ENCODE measurements around the gene SLC7A8.
A peak's percentile ranks its signal among the peaks of the same experiment; 100 is the strongest.

The SLC7A8 gene

DNA sequence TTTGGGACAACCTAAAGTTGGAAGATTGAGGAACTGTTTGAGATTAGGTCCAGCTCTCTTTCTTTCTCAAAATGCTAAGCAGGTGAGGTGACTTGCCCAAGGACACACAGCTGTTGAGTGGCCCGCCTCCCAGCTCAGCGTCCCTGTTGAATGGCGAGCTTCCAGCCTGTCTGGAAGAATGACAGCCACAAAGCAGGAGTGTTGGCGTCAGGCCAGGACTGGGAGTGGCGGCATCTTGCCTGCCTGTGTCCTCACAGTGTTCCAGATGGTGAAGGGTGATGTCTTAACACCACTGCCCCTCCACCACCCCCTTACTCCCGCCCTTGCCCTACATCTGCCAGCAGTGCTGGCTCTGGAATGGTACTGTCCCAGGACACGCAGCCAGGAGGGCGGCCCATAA, 60.0 kb downstream of the SLC7A8 start:
- no peak overlapping the region for H3K4me3 ChIP-seq (ENCODE audit: low read depth in 1 of 2, low read length in 2 of 2)
- TF ChIP-seq, protein P1, sequence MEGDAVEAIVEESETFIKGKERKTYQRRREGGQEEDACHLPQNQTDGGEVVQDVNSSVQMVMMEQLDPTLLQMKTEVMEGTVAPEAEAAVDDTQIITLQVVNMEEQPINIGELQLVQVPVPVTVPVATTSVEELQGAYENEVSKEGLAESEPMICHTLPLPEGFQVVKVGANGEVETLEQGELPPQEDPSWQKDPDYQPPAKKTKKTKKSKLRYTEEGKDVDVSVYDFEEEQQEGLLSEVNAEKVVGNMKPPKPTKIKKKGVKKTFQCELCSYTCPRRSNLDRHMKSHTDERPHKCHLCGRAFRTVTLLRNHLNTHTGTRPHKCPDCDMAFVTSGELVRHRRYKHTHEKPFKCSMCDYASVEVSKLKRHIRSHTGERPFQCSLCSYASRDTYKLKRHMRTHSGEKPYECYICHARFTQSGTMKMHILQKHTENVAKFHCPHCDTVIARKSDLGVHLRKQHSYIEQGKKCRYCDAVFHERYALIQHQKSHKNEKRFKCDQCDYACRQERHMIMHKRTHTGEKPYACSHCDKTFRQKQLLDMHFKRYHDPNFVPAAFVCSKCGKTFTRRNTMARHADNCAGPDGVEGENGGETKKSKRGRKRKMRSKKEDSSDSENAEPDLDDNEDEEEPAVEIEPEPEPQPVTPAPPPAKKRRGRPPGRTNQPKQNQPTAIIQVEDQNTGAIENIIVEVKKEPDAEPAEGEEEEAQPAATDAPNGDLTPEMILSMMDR (IDR thresholded peaks at IDR 0.05; ENCODE audit: borderline replicate concordance, extremely low read depth, low read length, poor library complexity, severe bottlenecking) = no peak
- TF ChIP-seq EZH2 (IDR thresholded peaks at IDR 0.05; ENCODE audit: borderline replicate concordance, low read depth, low read length, severe bottlenecking) = no peak
- H3K79me2 ChIP-seq (ENCODE audit: insufficient read depth, low read length) = no peaks in the 10 kb centered on the region
- H3K9me3 ChIP-seq (ENCODE audit: insufficient read depth, low read length, severe bottlenecking) = no peaks in the 10 kb centered on the region
- H2AFZ ChIP-seq (ENCODE audit: low read depth, low read length) = no peak overlapping the region
- no peaks in the 10 kb centered on the region; the same call in 1 of the 2 replicates for H4K20me1 ChIP-seq (ENCODE audit: insufficient read depth, low read length)
- H3K4me1 ChIP-seq (ENCODE audit: insufficient read depth, low read length) = peaks cover 5% of the 10 kb centered on the region; the same call in 1 of the 2 replicates
- no peaks in the 10 kb centered on the region for H3K36me3 ChIP-seq (ENCODE audit: insufficient read depth, low read length)
- H3K9ac ChIP-seq (ENCODE audit: low read depth, low read length) = no peak overlapping the region
- no peak overlapping the region for H3K4me2 ChIP-seq (ENCODE audit: insufficient read depth, low read length)
- H3K27me3 ChIP-seq (ENCODE audit: insufficient read depth, low read length, poor library complexity) = peaks cover 33% of the 10 kb centered on the region
- DNase-seq (no peak), ATAC-seq (ENCODE audit: insufficient read depth, low read depth) (no peak)
- H3K27ac ChIP-seq (ENCODE audit: low read length) = no peak overlapping the region

DNA sequence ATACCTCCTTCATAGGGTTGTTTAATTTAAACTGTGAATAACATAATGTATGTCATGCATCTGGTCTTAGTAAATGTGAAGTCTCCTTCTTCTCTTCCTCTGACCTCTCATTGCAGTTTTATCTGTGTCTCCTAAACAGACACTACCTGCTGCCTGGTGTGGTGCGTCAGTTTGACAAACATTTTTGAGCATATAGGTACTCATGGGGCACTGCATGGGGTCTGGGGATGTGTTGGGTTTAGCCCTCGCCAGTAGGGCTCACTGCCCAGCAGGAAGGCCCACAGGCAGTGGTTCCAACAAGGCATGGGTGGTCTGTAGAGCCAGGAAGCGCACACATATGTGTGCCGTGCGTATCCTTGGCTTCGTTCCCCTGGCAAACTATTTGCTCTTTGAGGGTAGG, 61.4 kb downstream of the SLC7A8 start:
- H3K36me3 ChIP-seq (ENCODE audit: insufficient read depth, low read length) = no peaks in the 10 kb centered on the region
- DNase-seq (no peak), ATAC-seq (ENCODE audit: insufficient read depth, low read depth) (no peak)
- peaks cover 27% of the 10 kb centered on the region for H3K27me3 ChIP-seq (ENCODE audit: insufficient read depth, low read length, poor library complexity)
- H3K79me2 ChIP-seq (ENCODE audit: insufficient read depth, low read length) = no peaks in the 10 kb centered on the region
- H3K4me1 ChIP-seq (ENCODE audit: insufficient read depth, low read length) = peaks cover 5% of the 10 kb centered on the region; the same call in 1 of the 2 replicates
- H2AFZ ChIP-seq (ENCODE audit: low read depth, low read length) = no peak overlapping the region
- no peak for TF ChIP-seq EZH2 (IDR thresholded peaks at IDR 0.05; ENCODE audit: borderline replicate concordance, low read depth, low read length, severe bottlenecking)
- TF ChIP-seq, protein P1 (IDR thresholded peaks at IDR 0.05; ENCODE audit: borderline replicate concordance, extremely low read depth, low read length, poor library complexity, severe bottlenecking) = no peak
- H4K20me1 ChIP-seq (ENCODE audit: insufficient read depth, low read length) = no peaks in the 10 kb centered on the region; the same call in 1 of the 2 replicates
- H3K9me3 ChIP-seq (ENCODE audit: insufficient read depth, low read length, severe bottlenecking) = no peaks in the 10 kb centered on the region
- H3K9ac ChIP-seq (ENCODE audit: low read depth, low read length) = no peak overlapping the region
- no peak overlapping the region for H3K4me3 ChIP-seq (ENCODE audit: low read depth in 1 of 2, low read length in 2 of 2)
- no peak overlapping the region for H3K4me2 ChIP-seq (ENCODE audit: insufficient read depth, low read length)
- H3K27ac ChIP-seq (ENCODE audit: low read length) = no peak overlapping the region

DNA sequence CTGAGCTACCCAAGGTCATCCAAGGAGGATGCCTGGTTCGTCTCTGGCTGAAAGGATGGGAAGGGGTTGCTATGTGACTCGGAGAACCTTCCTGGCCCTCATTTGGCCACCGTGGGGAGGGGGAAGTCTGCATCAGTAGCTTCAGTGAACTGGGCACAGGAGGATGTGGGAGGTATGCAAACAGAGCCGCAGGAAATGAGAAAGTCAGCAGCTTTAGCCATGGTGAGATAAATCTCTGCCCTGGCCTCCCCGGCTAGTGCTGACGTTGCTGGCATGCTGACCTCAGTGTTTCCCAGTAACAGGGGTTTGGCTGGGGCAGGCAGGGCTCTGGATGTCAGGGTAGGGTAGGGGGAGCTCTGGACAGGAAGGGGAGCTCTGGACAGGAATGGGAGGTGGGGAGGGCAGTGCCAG, 62.1 kb downstream of the SLC7A8 start:
- no peak for ATAC-seq (ENCODE audit: insufficient read depth, low read depth)
- H4K20me1 ChIP-seq (ENCODE audit: insufficient read depth, low read length) = no peaks in the 10 kb centered on the region; the same call in 1 of the 2 replicates
- peaks cover 5% of the 10 kb centered on the region; the same call in 1 of the 2 replicates for H3K4me1 ChIP-seq (ENCODE audit: insufficient read depth, low read length)
- H3K27me3 ChIP-seq (ENCODE audit: insufficient read depth, low read length, poor library complexity) = peaks cover 27% of the 10 kb centered on the region
- no peaks in the 10 kb centered on the region for H3K36me3 ChIP-seq (ENCODE audit: insufficient read depth, low read length)
- H2AFZ ChIP-seq (ENCODE audit: low read depth, low read length) = 0 out of 2 replicates have a peak overlapping the region, but pooled peaks have one; percentile 22
- no peaks in the 10 kb centered on the region for H3K79me2 ChIP-seq (ENCODE audit: insufficient read depth, low read length)
- TF ChIP-seq, protein P1 (IDR thresholded peaks at IDR 0.05; ENCODE audit: borderline replicate concordance, extremely low read depth, low read length, poor library complexity, severe bottlenecking) = no peak
- no peak for TF ChIP-seq EZH2 (IDR thresholded peaks at IDR 0.05; ENCODE audit: borderline replicate concordance, low read depth, low read length, severe bottlenecking)
- H3K27ac ChIP-seq (ENCODE audit: low read length) = no peak overlapping the region
- DNase-seq = no peak
- peak overlapping the region; percentile 29; the same call in 1 of the 2 replicates for H3K4me2 ChIP-seq (ENCODE audit: insufficient read depth, low read length)
- no peak overlapping the region for H3K9ac ChIP-seq (ENCODE audit: low read depth, low read length)
- H3K9me3 ChIP-seq (ENCODE audit: insufficient read depth, low read length, severe bottlenecking) = no peaks in the 10 kb centered on the region
- no peak overlapping the region for H3K4me3 ChIP-seq (ENCODE audit: low read depth in 1 of 2, low read length in 2 of 2)

All from DND-41 (cell line).